Neural progenitor cell (in vitro differentiated cells): ENCODE measurements around the gene ADAMTSL1. TPM values are rescaled to one million over a fixed set of nuclear protein-coding genes. Genes with fewer than 3 reads are reported as not detected.

Experiments used
- DNase-seq: peaks from one replicate; pipeline ENCODE4 v3.0.0-alpha.2; 2016; ENCODE audit warnings: low spot score
- H2AFZ ChIP-seq: fragments of 200-600 bp; sonication (generic); replicated peaks from 2 replicates; pipeline ENCODE4 v1.6.1; 2016; ENCODE audit warnings: antibody characterized with exemption
- H3F3A ChIP-seq: fragments of 200-600 bp; sonication (generic); 2 replicates; pipeline ENCODE4 v1.6.1; 2016; ENCODE audit warnings: antibody characterized with exemption, low read depth
- H3K27ac ChIP-seq: fragments of 200-600 bp; sonication (generic); 2 replicates; pipeline ENCODE4 v1.5.1; 2016; ENCODE audit warnings: mild to moderate bottlenecking
- H3K27me3 ChIP-seq: fragments of 200-600 bp; sonication (generic); 2 replicates; pipeline ENCODE4 v1.6.1; 2016; ENCODE audit warnings: mild to moderate bottlenecking, moderate library complexity
- H3K36me3 ChIP-seq: fragments of 200-600 bp; sonication (generic); 2 replicates; pipeline ENCODE4 v1.5.1; 2016
- H3K4me1 ChIP-seq: fragments of 200-600 bp; sonication (generic); 2 replicates; pipeline ENCODE4 v1.6.1; 2016; ENCODE audit warnings: mixed run types
- H3K4me2 ChIP-seq: fragments of 200-600 bp; sonication (generic); 2 replicates; pipeline ENCODE4 v1.6.1; 2016
- H3K4me3 ChIP-seq: fragments of 200-600 bp; sonication (generic); 2 replicates; pipeline ENCODE4 v1.5.1; 2016
- H3K79me2 ChIP-seq: fragments of 200-600 bp; sonication (generic); 2 replicates; pipeline ENCODE4 v1.6.1; 2016; ENCODE audit warnings: low read depth
- H3K9ac ChIP-seq: fragments of 200-600 bp; sonication (generic); 2 replicates; pipeline ENCODE4 v1.6.1; 2016
- H3K9me3 ChIP-seq: fragments of 200-600 bp; sonication (generic); 2 replicates; pipeline ENCODE4 v1.5.1; 2016; ENCODE audit warnings: low read depth
- H4K20me1 ChIP-seq: fragments of 200-600 bp; sonication (generic); 2 replicates; pipeline ENCODE4 v1.6.1; 2016; ENCODE audit warnings: low read depth
- H3K27ac Mint-ChIP-seq: 3 replicates; pipeline ENCODE4 v1.8.0; 2021; ENCODE audit warnings: mixed read lengths
- H3K27me3 Mint-ChIP-seq: 2 replicates; pipeline ENCODE4 v1.8.0; 2022; ENCODE audit warnings: low read depth, mild to moderate bottlenecking, inconsistent platforms, moderate library complexity, mixed read lengths; ENCODE audit not compliant: insufficient read depth
- H3K36me3 Mint-ChIP-seq: 3 replicates; pipeline ENCODE4 v1.8.0; 2021; ENCODE audit warnings: mixed read lengths
- H3K4me1 Mint-ChIP-seq: 3 replicates; pipeline ENCODE4 v1.8.0; 2021; ENCODE audit warnings: mixed read lengths
- H3K4me3 Mint-ChIP-seq: 3 replicates; pipeline ENCODE4 v1.8.0; 2021; ENCODE audit warnings: mild to moderate bottlenecking, moderate library complexity, mixed read lengths
- H3K9me3 Mint-ChIP-seq: 3 replicates; pipeline ENCODE4 v1.8.0; 2020; ENCODE audit warnings: mixed read lengths
- CTCF ChIP-seq: fragments of 200-600 bp; sonication (generic); IDR thresholded peaks from 2 replicates; pipeline ENCODE4 v1.5.1; 2017; ENCODE audit warnings: antibody characterized with exemption, mild to moderate bottlenecking
- EZH2 ChIP-seq: fragments of 200-600 bp; sonication (generic); IDR thresholded peaks from 2 replicates; pipeline ENCODE4 v1.6.1; 2017; ENCODE audit warnings: antibody characterized with exemption, mild to moderate bottlenecking, moderate library complexity
- EZH2phosphoT487 ChIP-seq: fragments of 200-600 bp; sonication (generic); IDR thresholded peaks from 2 replicates; pipeline ENCODE4 v1.6.1; 2017; ENCODE audit warnings: antibody characterized with exemption
- total RNA-seq: library from RNA; depleted of rRNA; stranded (reverse); fragments of >200 nt; gene quantifications from 2 replicates; pipeline ENCODE4 v1.2.3, GENCODE V29; 2015; ENCODE audit warnings: low replicate concordance

Gene ADAMTSL1
- total RNA-seq, 1 donor from 2014 or later: 0.73 TPM

- Histone ChIP-seq H3K36me3 (no peaks in the 10 kb centered on the region), H4K20me1 (no peaks in the 10 kb centered on the region), H3K9ac (no peak overlapping the region), H3K4me2 (no peak overlapping the region), H2AFZ (no peak overlapping the region), H3K27ac (no peak overlapping the region), H3F3A (no peaks in the 10 kb centered on the region), H3K79me2 (no peaks in the 10 kb centered on the region), H3K4me1 (peaks cover 6% of the 10 kb centered on the region), H3K27me3 (no peaks in the 10 kb centered on the region), H3K9me3 (no peaks in the 10 kb centered on the region), H3K4me3 (no peak overlapping the region)
- peaks cover 3% of the 10 kb centered on the region for H3K9me3 Mint-ChIP-seq
- no peak overlapping the region for H3K27ac Mint-ChIP-seq
- TF ChIP-seq EZH2 (no peak), CTCF (no peak), EZH2phosphoT487 (no peak)
- DNase-seq: no peak
- H3K4me3 Mint-ChIP-seq: no peak overlapping the region
- H3K36me3 Mint-ChIP-seq: no peaks in the 10 kb centered on the region
- H3K27me3 Mint-ChIP-seq: peaks cover 3% of the 10 kb centered on the region
- peaks cover 6% of the 10 kb centered on the region for H3K4me1 Mint-ChIP-seq
These were observed 231.9 kb downstream of the ADAMTSL1 start for GRCh38 chr9:18705796-18706392.

GRCh38 chr9:18706648-18707047 lies 232.7 kb downstream of the ADAMTSL1 start:
- Mint-ChIP-seq H3K27me3 (peaks cover 3% of the 10 kb centered on the region), H3K36me3 (no peaks in the 10 kb centered on the region), H3K4me3 (no peak overlapping the region), H3K27ac (peak overlapping the region; percentile 51), H3K9me3 (peaks cover 7% of the 10 kb centered on the region), H3K4me1 (peaks cover 6% of the 10 kb centered on the region)
- Histone ChIP-seq H2AFZ (no peak overlapping the region), H3F3A (no peaks in the 10 kb centered on the region), H3K4me3 (no peak overlapping the region), H3K4me2 (no peak overlapping the region), H3K9me3 (no peaks in the 10 kb centered on the region), H3K27ac (no peak overlapping the region), H3K9ac (no peak overlapping the region), H3K36me3 (no peaks in the 10 kb centered on the region), H3K4me1 (peaks cover 6% of the 10 kb centered on the region), H3K79me2 (no peaks in the 10 kb centered on the region), H3K27me3 (no peaks in the 10 kb centered on the region), H4K20me1 (no peaks in the 10 kb centered on the region)
- TF ChIP-seq CTCF: no peak
- TF ChIP-seq EZH2: no peak
- no peak for TF ChIP-seq EZH2phosphoT487
- DNase-seq: peak; percentile 4

GRCh38 chr9:18707061-18707461 lies 233.1 kb downstream of the ADAMTSL1 start:
- H3K9me3 ChIP-seq: no peaks in the 10 kb centered on the region
- no peaks in the 10 kb centered on the region for H4K20me1 ChIP-seq
- Mint-ChIP-seq H3K4me1 (peaks cover 6% of the 10 kb centered on the region), H3K9me3 (peaks cover 7% of the 10 kb centered on the region), H3K36me3 (no peaks in the 10 kb centered on the region), H3K27ac (peak overlapping the region; percentile 51), H3K4me3 (no peak overlapping the region), H3K27me3 (peaks cover 3% of the 10 kb centered on the region)
- no peak overlapping the region for H3K27ac ChIP-seq
- TF ChIP-seq CTCF (no peak), EZH2 (no peak), EZH2phosphoT487 (no peak)
- H3K79me2 ChIP-seq: no peaks in the 10 kb centered on the region
- no peaks in the 10 kb centered on the region for H3K27me3 ChIP-seq
- H3F3A ChIP-seq: no peaks in the 10 kb centered on the region
- DNase-seq: no peak
- H3K4me3 ChIP-seq: no peak overlapping the region
- no peak overlapping the region for H2AFZ ChIP-seq
- H3K9ac ChIP-seq: no peak overlapping the region
- no peaks in the 10 kb centered on the region for H3K36me3 ChIP-seq
- no peak overlapping the region for H3K4me2 ChIP-seq
- H3K4me1 ChIP-seq: peaks cover 6% of the 10 kb centered on the region
